HG03565 (cell line): Measurements from ENCODE around the gene BAIAP3.

Experiments
- ATAC-seq: cut with Tn5 transposase; IDR thresholded peaks from one replicate; pipeline ENCODE4 v1.9.1; 2021; ENCODE audit warnings: mild to moderate bottlenecking, moderate library complexity; ENCODE audit not compliant: unreplicated experiment

BAIAP3 gene

GRCh38 chr16:1330931-1331711 is 2.3 kb upstream of the BAIAP3 start:
- ATAC-seq = no peak

GRCh38 chr16:1331712-1332617 is 1.5 kb upstream of the BAIAP3 start:
- no peak for ATAC-seq

- no peak for ATAC-seq
Measured at GRCh38 chr16:1332618-1333148, 762 bp upstream of the BAIAP3 start.

- no peak for ATAC-seq
Measured at GRCh38 chr16:1333854-1334700, 632 bp downstream of the BAIAP3 start.

- no peak for ATAC-seq
Measured at GRCh38 chr16:1334739-1335138, 1.3 kb downstream of the BAIAP3 start.

GRCh38 chr16:1335211-1335971 is 1.9 kb downstream of the BAIAP3 start:
- ATAC-seq = no peak

- no peak for ATAC-seq
Measured at GRCh38 chr16:1335996-1336395, 2.6 kb downstream of the BAIAP3 start.

GRCh38 chr16:1336619-1337018 is 3.2 kb downstream of the BAIAP3 start:
- no peak for ATAC-seq

- no peak for ATAC-seq
Measured at GRCh38 chr16:1337486-1337885, 4.0 kb downstream of the BAIAP3 start.

GRCh38 chr16:1338119-1338730 is 4.8 kb downstream of the BAIAP3 start:
- ATAC-seq = no peak

- no peak for ATAC-seq
Measured at GRCh38 chr16:1338855-1339675, 5.6 kb downstream of the BAIAP3 start.

- ATAC-seq = no peak
Measured at GRCh38 chr16:1340730-1341494, 7.5 kb downstream of the BAIAP3 start.

GRCh38 chr16:1341495-1342420 is 8.3 kb downstream of the BAIAP3 start:
- ATAC-seq = no peak

- peak; percentile 60 for ATAC-seq
Measured at GRCh38 chr16:1342526-1343427, 9.3 kb downstream of the BAIAP3 start.

- no peak for ATAC-seq
Measured at GRCh38 chr16:1343428-1344242, 10.2 kb downstream of the BAIAP3 start.
